ENCODE results near the gene ABHD4.
"Not testable (repeated sequence)": the region's sequence is repeated elsewhere in the genome, so short reads cannot be mapped to it uniquely, and the experiment has no call there.

ABHD4 gene

DNA sequence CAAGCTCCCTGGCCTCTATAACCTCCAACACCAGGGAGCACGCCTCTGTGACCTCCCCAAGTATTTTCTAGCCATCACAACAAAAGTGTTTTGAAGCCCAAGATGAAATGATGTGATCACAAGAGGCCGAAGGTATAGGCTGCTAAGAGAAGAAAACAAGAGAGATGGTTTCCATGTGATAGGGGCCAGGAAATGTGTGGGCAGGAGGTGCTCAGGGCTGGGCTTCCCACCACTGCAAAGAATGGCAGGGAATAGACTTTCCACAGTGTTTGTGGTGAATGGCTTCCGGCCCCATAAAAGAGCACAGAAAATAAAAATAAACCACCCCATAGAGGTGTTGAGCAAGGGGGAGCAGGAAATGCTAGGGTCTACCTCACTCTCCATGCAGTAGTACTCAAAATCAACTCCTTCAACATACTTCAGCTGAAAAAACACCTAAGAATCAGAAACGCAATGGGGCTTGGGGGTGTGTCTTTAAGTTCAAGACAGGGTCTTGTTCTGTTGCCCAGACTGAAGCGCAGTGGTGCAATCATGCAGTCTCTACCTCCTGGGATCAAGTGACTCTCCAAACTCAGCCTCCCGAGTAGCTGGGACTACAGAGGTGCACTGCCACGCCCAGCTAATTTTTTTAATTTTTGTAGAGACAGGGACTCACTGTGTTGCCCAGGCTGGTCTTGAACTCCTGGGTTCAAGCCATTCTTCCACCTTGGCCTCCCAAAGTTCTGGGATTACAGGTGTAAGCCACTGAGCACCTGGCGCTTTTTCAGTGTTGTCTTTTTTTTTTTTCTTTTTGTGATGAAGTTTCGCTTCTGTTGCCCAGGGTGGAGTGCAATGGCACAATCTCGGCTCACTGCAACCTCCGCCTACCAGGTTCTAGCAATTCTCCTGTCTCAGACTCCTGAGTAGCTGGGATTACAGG, 36.2 kb upstream of the ABHD4 start:
- FAIRE-seq (no peak), DNase-seq (ENCODE audit: insufficient read length, low spot score) (no peak)

DNA sequence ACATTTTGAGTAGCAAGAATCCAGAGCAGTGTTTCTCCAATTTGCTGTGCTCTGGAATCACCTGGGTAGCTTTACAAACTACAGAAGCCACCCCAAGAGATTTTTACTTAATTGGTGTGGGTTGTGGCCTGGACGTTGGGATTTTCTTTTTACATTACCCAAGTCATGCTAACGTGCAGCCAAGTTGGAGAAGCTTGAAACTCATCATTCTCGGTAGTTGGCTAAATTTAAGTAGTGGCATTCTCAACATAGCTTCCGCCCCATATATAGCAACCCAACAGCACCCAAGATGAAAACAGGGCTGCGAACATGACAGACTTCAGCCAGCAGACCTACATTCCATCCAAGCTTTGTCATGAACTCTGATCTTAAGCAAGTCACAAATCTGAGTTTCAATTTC, 34.1 kb upstream of the ABHD4 start:
- FAIRE-seq = no peak
- no peak for DNase-seq (ENCODE audit: insufficient read length, low spot score)

DNA sequence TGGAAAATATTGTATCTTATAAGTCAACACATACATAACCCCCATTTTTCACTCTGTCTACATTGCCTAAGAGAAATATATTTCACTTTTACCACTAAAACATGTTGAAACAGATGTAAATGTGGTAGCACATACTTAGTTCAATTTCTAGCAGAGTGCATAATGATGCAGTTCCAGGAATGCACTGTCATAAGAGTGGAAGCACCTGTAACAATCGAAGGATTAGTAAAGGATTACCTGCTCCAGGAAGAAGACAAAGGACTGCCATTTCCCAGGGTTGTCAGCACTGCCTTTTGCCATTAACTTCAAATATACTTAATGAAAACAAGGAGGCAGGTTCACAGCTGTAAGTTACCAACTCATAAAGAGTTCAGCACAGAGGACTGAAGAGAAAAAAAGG, 33.6 kb upstream of the ABHD4 start:
- FAIRE-seq (no peak), DNase-seq (ENCODE audit: insufficient read length, low spot score) (no peak)

DNA sequence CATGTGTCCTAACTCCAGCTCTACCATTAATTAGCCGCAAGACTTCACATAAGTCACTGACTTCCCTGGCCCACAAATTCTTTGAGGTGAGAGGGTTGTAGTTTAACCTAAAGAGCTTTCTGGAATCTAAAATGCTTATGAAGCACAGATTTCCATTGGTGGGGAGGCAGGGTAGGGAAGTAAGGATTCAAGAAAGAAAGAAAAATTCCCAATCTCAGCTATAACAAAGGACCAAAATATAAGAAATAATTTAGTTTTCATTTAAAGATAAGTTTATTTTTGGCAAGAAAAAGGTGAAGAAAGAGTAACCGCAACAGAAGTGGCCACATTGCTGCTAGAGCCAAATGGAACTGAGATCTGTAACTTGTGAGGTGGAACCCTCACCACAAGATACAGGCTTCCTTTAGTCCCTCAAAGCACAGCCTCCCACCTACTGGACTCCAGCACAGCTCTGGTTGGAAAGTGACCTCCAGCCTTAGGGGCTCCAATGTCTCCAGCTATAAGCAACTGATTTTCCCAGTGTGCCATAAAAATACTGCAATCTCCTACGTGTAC, 32.6 kb upstream of the ABHD4 start:
- FAIRE-seq = no peak
- no peak for DNase-seq (ENCODE audit: insufficient read length, low spot score)

DNA sequence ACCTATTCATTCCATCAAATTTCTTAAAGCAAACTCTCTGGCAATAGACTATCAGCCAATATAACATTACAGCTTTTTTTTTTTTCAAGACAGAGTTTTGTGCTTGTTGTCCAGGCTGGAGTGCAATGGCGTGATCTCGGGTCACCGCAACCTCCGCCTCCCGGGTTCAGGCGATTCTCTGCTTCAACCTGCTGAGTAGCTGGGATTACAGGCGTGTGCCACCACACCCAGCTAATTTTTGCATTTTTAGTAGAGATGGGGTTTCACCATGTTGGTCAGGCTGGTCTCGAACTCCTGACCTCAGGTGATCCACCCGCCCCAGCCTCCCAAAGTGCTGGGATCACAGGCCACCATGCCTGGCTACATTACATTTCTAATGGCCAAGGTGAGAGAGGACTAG, 31.8 kb upstream of the ABHD4 start:
- not testable (repeated sequence) for FAIRE-seq; DNase-seq (ENCODE audit: insufficient read length, low spot score)

DNA sequence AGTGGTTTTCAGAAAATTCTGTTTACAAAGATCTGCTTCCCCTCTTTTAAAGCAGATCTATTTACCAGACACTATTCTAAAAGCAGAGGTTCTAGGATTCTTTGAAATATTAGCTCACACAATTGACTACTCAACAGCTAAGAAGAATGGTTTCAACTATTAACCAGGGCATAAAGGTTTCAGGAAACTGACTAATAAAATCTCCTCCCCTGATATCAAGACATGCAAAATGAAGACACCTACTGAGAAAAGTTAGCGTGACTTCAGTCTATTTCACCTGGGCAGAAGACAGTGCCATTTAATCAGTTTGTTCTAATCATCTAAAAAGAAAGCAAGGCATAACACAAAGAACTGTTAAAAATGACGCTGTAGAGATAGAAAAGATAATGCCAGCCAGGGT, 31.3 kb upstream of the ABHD4 start:
- no peak for DNase-seq (ENCODE audit: insufficient read length, low spot score)
- no peak for FAIRE-seq

DNA sequence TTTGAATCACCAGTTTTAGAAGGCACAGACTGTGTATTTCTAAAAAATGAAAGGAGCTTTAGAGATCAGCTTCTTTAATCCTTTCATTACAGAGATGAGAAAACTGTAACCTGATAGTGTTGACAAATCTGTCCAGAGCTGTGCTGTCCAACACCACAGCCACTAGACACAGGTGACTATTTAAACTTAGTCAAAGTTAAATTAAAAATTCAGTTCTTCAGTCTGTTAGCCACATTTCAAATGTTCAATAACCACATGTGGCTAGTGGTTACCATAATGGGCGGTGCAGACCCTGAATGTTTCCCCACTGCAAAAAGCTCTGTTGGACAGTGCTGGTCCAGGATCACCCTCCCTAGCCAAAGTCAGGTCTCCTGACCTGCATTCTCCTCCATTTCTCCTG, 30.7 kb upstream of the ABHD4 start:
- FAIRE-seq = no peak
- DNase-seq (ENCODE audit: insufficient read length, low spot score) = no peak

DNA sequence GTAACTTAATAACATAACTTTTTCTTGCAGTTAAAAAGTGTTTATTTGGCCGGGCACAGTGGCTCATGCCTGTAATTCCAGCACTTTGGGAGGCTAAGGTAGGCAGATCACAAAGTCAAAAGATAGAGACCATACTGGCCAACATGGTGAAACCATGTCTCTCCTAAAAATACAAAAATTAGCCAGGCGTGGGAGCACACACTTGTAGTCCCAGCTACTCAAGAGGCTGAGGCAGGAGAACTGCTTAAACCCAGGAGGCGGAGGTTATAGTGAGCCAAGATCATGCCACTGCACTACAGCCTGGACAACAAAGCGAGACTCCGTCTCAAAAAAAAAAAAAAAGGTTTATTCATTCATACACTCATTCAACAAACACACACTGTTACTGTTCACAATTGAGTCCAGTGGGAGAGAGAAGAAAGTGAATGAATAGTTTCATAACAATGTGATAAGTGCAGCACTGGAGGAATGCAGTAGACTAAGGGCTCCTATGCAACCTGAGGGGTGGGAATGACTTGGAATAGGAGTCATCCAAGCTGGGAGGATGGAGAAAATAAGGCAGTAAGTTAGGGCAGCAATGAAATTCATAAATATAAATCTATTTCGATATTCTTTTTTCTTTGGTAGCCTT, 28.9 kb upstream of the ABHD4 start:
- DNase-seq (ENCODE audit: insufficient read length, low spot score) (no peak), FAIRE-seq (no peak)

DNA sequence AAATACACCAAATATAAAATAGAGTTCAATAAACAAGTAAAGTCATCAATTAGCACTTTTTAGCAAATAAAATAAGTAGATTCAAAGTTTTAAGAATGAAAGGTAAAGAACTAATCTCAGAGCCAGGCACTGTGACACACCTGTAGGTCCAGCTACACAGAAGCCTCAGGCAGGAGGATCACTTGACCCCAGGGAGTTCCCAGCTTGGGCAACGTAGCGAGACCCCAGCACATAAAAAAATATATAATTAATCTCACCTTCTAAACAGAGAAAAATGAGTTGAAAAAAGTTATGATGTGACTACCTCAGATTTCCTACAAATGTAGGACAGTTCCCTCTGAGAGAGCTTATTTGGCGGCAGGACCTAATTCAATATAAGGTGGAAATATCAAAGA, 28.4 kb upstream of the ABHD4 start:
- FAIRE-seq (no peak), DNase-seq (ENCODE audit: insufficient read length, low spot score) (no peak)

DNA sequence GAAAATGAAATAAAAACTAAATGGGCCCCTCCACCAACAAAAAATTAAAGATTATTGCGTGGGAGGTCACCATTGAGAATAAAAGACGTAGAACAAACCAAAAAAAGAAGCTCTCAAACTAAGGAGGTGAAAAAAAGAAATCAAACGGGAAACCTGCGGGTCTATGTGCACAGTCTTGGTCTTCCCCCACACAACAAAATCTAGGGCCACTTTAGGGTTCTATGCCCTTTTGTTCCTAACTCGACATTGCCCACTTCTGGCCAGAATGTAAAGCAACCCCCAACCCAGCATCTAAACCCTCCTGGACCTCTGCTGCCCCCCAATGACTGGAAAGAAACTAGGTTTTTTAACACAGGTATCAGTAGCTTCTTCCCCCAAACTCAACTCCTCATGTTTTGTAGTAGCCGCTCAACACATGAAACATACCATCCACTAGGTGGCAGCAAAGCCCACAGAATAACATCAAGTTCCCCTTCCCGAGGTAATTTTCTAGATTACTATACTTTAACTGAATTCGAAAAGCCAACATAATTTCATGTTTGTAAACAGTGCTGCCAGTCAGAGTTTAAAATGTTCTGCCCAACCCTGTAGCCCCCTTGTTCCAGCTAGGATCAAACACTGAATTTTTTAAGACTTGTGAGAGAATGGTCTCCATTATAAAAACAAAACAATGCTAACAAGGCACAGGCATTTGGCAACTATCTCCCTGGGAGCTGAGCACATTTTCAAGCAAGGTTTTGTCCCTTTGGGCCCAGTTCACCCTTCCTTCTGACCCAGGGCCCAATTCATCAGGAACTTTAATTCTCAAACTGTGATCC, 27.8 kb upstream of the ABHD4 start:
- no peak for FAIRE-seq

DNA sequence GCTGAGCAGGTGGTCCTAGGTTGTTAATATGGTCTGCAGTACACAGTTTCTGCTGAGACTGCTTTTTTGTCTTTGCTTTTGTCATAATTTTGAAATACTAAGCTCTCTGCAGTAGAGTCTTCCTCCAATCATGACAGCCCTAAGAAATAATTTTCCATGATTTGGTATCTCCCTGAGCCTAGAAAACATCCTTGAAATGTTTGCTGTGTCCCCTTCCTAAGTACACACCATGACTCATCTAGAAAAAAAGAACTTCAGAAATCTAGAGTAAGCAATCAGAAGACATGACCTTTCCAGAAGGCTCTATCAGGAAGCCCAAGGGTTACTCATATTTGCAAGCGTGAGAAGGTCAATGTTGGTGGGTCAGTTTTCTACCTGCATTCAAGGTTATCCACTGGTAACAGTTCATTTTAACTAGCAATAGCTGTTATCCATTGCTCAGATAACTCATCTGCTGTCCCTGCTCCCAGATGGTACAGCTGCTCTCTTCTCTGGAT, 25.5 kb upstream of the ABHD4 start:
- no peak for FAIRE-seq
- no peak for DNase-seq (ENCODE audit: insufficient read length, low spot score)

More for the DNA sequence above, 27.8 kb upstream of the ABHD4 start:
- peak; percentile 57 for DNase-seq (ENCODE audit: insufficient read length, low spot score)

DNA sequence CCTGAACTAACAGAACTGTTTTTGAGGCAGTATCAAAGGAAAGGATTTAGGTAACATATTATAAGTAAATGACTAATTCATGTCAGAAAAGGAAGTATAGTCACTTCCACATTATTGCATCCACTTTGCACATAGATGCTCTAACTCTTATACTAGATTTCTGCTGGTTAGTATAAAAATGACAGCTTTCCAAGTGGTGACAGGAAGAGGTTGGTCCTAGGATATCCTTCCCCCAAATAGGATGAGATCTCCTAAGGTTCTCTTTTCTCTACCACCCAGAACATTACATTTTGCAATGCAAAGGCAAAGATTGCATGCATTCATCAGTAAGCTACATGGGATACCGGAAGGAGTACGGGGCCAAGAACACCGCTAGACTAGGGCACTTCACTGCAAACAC, 24.3 kb upstream of the ABHD4 start:
- FAIRE-seq (no peak), DNase-seq (ENCODE audit: insufficient read length, low spot score) (no peak)

DNA sequence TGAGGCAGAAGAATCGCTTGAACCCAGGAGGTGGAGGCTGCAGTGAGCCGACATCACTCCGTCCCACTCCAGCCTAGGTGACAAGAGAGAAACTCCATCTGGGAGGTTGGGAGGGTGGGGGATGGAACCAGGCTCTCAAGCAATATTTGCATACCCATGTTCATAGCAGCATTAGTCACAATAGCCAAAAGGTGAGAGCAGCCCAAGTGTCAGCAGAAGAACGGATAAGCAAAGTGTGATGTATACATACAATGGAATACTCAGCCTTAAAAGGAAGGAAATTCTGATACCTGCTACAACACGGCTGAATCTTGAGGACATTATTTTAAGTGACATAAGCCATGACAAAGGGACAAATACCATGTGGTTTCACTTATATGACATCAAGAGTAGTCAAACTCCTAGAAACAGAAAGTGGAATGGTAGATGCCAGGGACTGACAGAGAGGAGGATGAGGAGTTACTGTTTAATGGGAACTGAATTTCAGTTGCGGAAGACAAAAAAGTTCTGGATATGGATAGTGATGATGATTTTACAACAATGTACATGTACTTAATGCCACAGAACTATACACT, 20.7 kb upstream of the ABHD4 start:
- no peak for FAIRE-seq
- no peak for DNase-seq (ENCODE audit: insufficient read length, low spot score)

DNA sequence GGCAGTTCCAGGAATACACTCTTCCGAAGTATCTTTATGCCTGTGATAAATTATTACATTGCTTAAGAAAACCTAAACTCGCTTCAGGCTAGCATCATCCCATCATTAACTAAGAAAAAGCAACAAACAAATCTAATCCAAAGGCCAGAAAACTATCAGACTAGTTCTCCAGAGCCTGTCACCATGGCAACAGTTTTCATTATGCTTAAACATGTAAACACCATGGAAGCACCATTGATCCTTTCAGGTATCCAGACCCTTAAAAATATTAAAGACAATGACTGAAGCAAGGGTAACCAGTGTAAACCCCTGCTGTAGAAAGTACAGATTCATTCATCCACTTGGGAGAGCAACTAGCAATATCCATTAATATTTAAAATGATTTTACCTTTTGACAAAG, 18.9 kb upstream of the ABHD4 start:
- no peak for DNase-seq (ENCODE audit: insufficient read length, low spot score)
- no peak for FAIRE-seq

DNA sequence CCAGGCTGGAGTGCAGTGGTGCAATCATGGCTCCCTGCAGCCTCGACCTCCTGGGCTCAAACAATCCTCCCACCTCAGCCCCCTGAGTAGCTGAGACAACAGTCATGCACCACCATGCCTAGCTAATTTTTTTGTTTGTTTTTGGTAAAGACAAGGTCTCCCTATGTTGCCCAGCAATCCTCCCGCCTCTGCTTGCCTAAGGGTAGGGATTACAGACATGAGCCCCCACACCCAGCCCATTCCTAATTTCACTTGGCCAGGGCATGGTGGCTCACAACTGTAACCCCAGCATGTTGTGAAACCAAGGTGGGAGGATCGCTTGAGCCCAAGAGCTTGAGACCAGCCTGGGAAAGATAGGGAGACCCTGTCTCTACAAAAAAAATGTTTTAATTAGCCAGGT, 18.2 kb upstream of the ABHD4 start:
- FAIRE-seq = no peak
- DNase-seq (ENCODE audit: insufficient read length, low spot score) = no peak

DNA sequence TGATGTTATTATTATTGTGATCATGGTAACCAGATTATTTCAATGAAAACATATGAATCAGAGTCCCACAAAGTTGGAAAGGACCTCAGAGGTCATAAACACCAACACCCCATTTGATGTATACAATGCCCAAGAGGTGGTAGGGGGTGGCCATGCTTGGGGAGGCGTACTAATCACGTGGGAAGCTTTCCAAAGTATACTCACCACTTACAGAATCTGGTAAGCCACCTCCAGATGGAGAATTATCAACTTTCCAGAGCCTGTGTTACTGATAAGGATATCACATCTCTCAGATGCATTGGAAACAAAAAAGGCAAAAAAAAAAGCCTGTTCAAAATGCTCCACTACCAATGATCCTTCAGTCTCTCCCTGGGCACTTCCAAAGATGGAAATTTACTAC, 17.5 kb upstream of the ABHD4 start:
- FAIRE-seq = no peak

DNA sequence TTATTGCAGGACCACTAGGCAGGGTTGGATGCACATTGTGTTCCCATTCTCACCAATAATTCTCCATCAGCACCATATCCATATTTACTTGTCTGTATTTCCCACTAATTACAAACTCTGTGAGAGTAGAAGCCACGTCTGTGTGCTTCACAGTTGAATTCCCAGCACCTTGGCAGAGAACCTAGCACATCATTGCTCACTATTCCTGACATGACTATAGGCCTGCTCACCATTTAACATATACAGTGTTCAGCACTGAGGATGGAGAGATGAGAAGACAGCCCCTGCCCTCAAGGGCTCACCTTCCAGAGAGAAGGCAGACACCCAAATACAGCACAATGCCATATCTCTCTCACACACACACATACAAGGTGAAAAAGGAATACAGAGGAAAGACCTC, 14.1 kb upstream of the ABHD4 start:
- FAIRE-seq (no peak), DNase-seq (ENCODE audit: insufficient read length, low spot score) (no peak)

More for the DNA sequence above, 17.5 kb upstream of the ABHD4 start:
- no peak for DNase-seq (ENCODE audit: insufficient read length, low spot score)

DNA sequence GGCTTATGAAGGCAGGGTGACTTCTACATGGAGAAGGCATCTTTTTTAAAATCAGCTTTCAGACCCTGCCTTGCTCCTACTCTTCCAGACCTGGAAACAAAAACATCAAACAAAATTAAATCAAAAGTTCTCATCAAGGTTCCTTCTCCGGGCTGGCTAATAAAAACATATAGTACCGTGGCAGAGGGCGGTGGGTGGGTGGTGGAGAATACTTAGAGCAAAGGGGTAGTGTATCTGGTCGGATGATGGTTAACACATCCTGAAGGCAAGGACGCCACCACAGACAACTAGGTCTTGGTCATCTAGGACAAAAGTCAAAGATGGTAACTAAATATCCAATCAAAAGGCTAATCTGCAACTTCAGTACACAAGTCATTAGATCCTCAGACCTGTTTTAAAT, 10.9 kb upstream of the ABHD4 start:
- no peak for FAIRE-seq
- no peak for DNase-seq (ENCODE audit: insufficient read length, low spot score)

DNA sequence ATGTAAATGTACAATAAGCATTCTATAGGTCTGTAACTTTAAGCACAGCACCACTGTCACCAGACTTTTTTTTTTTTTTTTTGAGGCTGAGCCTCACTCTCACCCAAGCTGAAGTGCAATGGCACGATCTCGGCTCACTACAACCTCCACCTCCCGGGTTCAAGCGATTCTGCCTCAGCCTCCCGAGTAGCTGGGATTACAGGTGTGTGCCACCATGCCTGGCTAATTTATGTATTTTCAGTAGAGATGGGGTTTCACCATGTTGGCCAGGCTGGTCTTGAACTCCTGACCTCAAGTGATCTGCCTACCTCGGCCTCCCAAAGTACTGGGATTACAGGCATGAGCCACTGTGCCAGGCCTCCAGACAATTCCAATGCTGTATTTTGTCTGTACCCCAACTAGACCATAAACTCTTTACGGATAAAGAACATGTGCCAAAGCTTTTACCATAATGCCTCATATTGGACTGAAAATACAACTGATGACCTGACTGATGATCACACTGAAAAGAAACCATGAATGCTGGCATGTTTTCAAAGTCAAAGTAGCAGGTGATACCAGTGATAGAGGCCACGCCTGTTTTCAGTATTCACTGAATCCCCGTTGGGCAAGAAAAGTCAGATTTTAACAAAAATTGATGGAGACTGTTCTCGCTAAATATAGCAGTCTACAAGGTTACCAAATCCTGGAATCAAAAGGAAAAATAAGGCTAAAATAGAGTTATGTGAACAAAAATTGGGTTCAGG, 10.2 kb upstream of the ABHD4 start:
- not testable (repeated sequence) for FAIRE-seq; DNase-seq (ENCODE audit: insufficient read length, low spot score)
